ENCODE measurements around the gene FBXL15. TPM values are rescaled to one million over a fixed set of nuclear protein-coding genes. Genes with fewer than 3 reads are reported as not detected.
A peak's percentile ranks its signal among the peaks of the same experiment; 100 is the strongest.

FBXL15 gene
- total and polyA plus RNA-seq, 2 of the 13 experiments (the other 11 are each of a cell fraction or from before 2014, with no cell fraction given), result 4.3 to 8.3 TPM

DNA sequence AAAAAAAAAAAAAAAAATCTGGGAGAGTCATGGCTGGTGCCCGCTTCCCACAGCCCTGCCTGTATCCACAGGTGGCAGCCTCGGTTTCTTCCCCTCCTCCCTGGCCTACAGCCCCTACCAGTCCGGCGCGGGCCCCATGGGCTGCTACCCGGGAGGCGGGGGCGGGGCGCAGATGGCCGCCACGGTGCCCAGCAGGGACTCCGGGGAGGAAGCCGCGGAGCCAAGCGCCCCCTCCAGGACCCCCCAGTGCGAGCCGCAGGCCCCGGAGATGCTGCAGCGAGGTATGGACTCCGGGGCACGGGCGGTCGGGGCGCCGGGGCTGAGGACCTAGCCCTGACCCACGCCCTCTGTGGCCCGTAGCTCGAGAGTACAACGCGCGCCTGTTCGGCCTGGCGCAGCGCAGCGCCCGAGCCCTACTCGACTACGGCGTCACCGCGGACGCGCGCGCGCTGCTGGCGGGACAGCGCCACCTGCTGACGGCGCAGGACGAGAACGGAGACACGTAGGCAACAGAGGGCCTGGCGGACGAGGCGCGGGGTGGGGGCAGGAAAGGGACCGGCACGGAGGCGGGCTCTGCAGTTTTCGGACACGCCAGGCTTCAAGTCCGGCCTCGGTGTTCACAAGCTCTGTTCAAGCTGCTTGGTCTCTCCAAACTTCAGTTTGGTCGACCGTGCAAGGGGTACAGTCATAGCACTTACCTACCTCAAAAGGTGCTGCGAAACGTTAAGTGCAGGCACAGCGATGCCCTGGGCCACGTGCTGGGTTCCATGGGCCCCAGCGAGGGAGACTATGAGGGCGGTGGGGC is 21.2 kb upstream of the FBXL15 start (continued):
- TF ChIP-seq, protein P1, sequence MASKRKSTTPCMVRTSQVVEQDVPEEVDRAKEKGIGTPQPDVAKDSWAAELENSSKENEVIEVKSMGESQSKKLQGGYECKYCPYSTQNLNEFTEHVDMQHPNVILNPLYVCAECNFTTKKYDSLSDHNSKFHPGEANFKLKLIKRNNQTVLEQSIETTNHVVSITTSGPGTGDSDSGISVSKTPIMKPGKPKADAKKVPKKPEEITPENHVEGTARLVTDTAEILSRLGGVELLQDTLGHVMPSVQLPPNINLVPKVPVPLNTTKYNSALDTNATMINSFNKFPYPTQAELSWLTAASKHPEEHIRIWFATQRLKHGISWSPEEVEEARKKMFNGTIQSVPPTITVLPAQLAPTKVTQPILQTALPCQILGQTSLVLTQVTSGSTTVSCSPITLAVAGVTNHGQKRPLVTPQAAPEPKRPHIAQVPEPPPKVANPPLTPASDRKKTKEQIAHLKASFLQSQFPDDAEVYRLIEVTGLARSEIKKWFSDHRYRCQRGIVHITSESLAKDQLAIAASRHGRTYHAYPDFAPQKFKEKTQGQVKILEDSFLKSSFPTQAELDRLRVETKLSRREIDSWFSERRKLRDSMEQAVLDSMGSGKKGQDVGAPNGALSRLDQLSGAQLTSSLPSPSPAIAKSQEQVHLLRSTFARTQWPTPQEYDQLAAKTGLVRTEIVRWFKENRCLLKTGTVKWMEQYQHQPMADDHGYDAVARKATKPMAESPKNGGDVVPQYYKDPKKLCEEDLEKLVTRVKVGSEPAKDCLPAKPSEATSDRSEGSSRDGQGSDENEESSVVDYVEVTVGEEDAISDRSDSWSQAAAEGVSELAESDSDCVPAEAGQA (IDR thresholded peaks at IDR 0.05; ENCODE audit: low read depth), result peak; percentile 57; the same call in 1 of the 2 replicates
- TF ChIP-seq, protein P1 (CRISPR knock-in tag; IDR thresholded peaks at IDR 0.05; ENCODE audit: borderline replicate concordance), result no peak
- no peak for TF ChIP-seq ZNF792 (CRISPR knock-in tag; IDR thresholded peaks at IDR 0.05)
- TF ChIP-seq CBFB (CRISPR knock-in tag; IDR thresholded peaks at IDR 0.05), result peak; percentile 86
- no peak for TF ChIP-seq ZNF232 (CRISPR knock-in tag; IDR thresholded peaks at IDR 0.05; ENCODE audit: borderline replicate concordance)
- TF ChIP-seq FOXC1 (CRISPR knock-in tag; IDR thresholded peaks at IDR 0.05; ENCODE audit: borderline replicate concordance), result peak; percentile 78; the same call in 1 of the 2 replicates
- peak; percentile 88; the same call in 1 of the 2 replicates for TF ChIP-seq ZNF616 (CRISPR knock-in tag; IDR thresholded peaks at IDR 0.05; ENCODE audit: low read depth)
- TF ChIP-seq, protein P2, sequence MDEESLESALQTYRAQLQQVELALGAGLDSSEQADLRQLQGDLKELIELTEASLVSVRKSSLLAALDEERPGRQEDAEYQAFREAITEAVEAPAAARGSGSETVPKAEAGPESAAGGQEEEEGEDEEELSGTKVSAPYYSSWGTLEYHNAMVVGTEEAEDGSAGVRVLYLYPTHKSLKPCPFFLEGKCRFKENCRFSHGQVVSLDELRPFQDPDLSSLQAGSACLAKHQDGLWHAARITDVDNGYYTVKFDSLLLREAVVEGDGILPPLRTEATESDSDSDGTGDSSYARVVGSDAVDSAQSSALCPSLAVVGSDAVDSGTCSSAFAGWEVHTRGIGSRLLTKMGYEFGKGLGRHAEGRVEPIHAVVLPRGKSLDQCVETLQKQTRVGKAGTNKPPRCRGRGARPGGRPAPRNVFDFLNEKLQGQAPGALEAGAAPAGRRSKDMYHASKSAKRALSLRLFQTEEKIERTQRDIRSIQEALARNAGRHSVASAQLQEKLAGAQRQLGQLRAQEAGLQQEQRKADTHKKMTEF (CRISPR knock-in tag; IDR thresholded peaks at IDR 0.05), result peak; percentile 94
- no peak for TF ChIP-seq ZNF510 (CRISPR knock-in tag; IDR thresholded peaks at IDR 0.05; ENCODE audit: low read depth)
- TF ChIP-seq ZNF230 (CRISPR knock-in tag; IDR thresholded peaks at IDR 0.05), result 0 out of 2 replicates have a peak, but pooled peaks have one; percentile 36
- no peak for TF ChIP-seq FOXA1 (IDR thresholded peaks at IDR 0.05)
- TF ChIP-seq FOXA1 (CRISPR knock-in tag; IDR thresholded peaks at IDR 0.05), result peak; percentile 61
- TF ChIP-seq TOPORS (CRISPR knock-in tag; IDR thresholded peaks at IDR 0.05), result peak; percentile 73; the same call in 1 of the 2 replicates
- peak; percentile 82 for TF ChIP-seq SALL1 (CRISPR knock-in tag; IDR thresholded peaks at IDR 0.05)
- no peak for TF ChIP-seq SMAD3 (CRISPR knock-in tag; IDR thresholded peaks at IDR 0.05)
- TF ChIP-seq PRPF4 (IDR thresholded peaks at IDR 0.05; ENCODE audit: low read depth, low read length, poor library complexity, severe bottlenecking), result no peak
- TF ChIP-seq, protein P3, sequence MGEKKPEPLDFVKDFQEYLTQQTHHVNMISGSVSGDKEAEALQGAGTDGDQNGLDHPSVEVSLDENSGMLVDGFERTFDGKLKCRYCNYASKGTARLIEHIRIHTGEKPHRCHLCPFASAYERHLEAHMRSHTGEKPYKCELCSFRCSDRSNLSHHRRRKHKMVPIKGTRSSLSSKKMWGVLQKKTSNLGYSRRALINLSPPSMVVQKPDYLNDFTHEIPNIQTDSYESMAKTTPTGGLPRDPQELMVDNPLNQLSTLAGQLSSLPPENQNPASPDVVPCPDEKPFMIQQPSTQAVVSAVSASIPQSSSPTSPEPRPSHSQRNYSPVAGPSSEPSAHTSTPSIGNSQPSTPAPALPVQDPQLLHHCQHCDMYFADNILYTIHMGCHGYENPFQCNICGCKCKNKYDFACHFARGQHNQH (CRISPR knock-in tag; IDR thresholded peaks at IDR 0.05), result peak; percentile 76; the same call in 1 of the 2 replicates
- no peak for TF ChIP-seq SP1 (IDR thresholded peaks at IDR 0.05)
- peak; percentile 65; the same call in 1 of the 2 replicates for TF ChIP-seq SP1 (CRISPR knock-in tag; IDR thresholded peaks at IDR 0.05)
- TF ChIP-seq, protein P4, sequence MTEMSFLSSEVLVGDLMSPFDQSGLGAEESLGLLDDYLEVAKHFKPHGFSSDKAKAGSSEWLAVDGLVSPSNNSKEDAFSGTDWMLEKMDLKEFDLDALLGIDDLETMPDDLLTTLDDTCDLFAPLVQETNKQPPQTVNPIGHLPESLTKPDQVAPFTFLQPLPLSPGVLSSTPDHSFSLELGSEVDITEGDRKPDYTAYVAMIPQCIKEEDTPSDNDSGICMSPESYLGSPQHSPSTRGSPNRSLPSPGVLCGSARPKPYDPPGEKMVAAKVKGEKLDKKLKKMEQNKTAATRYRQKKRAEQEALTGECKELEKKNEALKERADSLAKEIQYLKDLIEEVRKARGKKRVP (CRISPR knock-in tag; IDR thresholded peaks at IDR 0.05), result peak in 1 of 2 experiments; percentile 57; a peak in 1 of 4 replicates
- TF ChIP-seq MAFG (CRISPR knock-in tag; IDR thresholded peaks at IDR 0.05), result no peak

Data from HepG2 (cell line).